ENCODE results near the gene CTSD. TPM values are rescaled to one million over a fixed set of nuclear protein-coding genes. Genes with fewer than 3 reads are reported as not detected.

The CTSD gene
- total RNA-seq, 6 experiments from 2014 or later: 212 to 240 (median 229) TPM

DNA sequence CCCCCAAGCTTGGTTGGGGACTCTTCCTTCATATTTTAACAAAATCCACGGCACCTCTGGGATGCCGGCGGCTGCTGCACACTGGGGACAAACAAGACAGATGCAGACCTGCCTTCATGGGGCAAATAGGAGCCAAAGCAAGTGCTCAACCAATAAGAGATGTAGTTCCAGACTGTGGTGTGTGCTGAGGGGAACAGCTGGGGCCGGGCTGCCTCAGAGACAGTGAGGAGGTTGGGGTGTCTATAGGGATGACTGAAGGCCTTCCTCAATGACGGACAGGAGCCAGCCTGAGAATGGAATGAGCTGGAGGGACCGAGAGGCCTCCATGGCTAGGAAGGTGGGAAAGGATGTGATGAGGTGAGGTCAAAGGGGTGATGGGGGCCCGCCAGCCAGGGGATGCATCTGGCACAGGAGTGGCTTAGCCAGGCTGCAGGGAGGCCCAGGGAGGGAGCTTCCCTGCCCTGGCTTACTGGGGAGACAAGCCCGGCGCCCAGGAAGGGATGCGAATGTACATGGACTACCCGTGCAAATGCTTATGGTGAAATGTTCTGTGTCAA is 10.3 kb upstream of the CTSD start:
- TF ChIP-seq, protein P1, sequence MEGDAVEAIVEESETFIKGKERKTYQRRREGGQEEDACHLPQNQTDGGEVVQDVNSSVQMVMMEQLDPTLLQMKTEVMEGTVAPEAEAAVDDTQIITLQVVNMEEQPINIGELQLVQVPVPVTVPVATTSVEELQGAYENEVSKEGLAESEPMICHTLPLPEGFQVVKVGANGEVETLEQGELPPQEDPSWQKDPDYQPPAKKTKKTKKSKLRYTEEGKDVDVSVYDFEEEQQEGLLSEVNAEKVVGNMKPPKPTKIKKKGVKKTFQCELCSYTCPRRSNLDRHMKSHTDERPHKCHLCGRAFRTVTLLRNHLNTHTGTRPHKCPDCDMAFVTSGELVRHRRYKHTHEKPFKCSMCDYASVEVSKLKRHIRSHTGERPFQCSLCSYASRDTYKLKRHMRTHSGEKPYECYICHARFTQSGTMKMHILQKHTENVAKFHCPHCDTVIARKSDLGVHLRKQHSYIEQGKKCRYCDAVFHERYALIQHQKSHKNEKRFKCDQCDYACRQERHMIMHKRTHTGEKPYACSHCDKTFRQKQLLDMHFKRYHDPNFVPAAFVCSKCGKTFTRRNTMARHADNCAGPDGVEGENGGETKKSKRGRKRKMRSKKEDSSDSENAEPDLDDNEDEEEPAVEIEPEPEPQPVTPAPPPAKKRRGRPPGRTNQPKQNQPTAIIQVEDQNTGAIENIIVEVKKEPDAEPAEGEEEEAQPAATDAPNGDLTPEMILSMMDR (IDR thresholded peaks at IDR 0.05): no peak
- H3K27me3 Mint-ChIP-seq (ENCODE audit: insufficient read depth): peaks cover 16% of the 10 kb centered on the region
- H3K36me3 Mint-ChIP-seq (ENCODE audit: low read depth): no peaks in the 10 kb centered on the region
- H3K27ac Mint-ChIP-seq: no peak overlapping the region
- H3K9me3 Mint-ChIP-seq: no peaks in the 10 kb centered on the region
- H3K4me3 Mint-ChIP-seq: no peak overlapping the region
- DNase-seq: no peak
- H3K4me1 Mint-ChIP-seq (ENCODE audit: low read depth): peaks cover 40% of the 10 kb centered on the region

DNA sequence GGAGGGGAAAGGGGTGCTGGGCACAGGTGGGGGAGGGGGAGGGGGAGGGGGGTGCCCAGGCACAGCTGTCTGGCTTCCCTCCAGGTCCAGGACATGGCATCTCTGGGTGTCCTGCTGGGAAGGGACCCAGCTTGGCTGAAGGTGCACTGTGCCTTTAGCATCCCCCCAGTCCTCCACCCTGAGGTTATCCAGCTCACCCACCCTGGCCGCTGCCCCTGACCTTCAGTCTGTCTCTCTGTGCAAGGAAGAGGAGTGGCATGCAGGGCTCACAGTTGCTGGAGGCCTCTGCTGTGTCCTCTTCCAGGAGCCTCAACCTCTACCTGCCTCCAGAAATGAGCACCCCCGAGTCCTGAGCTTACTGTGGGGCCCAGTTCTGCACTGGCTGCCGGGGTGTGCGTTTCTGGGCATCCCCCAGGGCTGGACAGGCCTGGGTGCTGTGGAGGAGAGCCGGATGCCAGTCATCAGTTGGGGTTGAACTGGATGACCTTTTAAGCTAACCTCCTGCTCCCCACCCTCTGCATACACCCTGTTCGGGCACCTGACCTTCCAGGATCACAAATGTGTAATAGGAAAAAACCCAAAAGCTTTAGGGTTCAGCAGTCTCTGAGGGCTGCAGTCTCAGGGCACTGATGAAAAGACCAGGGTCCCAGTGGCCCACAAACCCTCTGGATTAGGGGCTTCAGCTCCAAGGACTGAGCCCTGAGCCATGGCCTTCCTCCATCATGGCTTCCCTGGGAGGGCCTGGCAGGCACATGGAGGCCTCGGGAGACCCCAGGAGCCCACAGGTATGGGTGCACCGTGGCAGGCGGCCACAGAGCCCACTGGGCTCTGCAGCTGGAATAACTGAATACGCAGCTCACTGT is 9.6 kb upstream of the CTSD start:
- TF ChIP-seq, protein P1 (IDR thresholded peaks at IDR 0.05): no peak
- no peaks in the 10 kb centered on the region for H3K9me3 Mint-ChIP-seq
- H3K36me3 Mint-ChIP-seq (ENCODE audit: low read depth): no peaks in the 10 kb centered on the region
- H3K4me1 Mint-ChIP-seq (ENCODE audit: low read depth): peaks cover 44% of the 10 kb centered on the region
- H3K4me3 Mint-ChIP-seq: peak overlapping the region; percentile 45
- H3K27me3 Mint-ChIP-seq (ENCODE audit: insufficient read depth): peaks cover 14% of the 10 kb centered on the region
- DNase-seq: no peak
- peak overlapping the region; percentile 61 for H3K27ac Mint-ChIP-seq

DNA sequence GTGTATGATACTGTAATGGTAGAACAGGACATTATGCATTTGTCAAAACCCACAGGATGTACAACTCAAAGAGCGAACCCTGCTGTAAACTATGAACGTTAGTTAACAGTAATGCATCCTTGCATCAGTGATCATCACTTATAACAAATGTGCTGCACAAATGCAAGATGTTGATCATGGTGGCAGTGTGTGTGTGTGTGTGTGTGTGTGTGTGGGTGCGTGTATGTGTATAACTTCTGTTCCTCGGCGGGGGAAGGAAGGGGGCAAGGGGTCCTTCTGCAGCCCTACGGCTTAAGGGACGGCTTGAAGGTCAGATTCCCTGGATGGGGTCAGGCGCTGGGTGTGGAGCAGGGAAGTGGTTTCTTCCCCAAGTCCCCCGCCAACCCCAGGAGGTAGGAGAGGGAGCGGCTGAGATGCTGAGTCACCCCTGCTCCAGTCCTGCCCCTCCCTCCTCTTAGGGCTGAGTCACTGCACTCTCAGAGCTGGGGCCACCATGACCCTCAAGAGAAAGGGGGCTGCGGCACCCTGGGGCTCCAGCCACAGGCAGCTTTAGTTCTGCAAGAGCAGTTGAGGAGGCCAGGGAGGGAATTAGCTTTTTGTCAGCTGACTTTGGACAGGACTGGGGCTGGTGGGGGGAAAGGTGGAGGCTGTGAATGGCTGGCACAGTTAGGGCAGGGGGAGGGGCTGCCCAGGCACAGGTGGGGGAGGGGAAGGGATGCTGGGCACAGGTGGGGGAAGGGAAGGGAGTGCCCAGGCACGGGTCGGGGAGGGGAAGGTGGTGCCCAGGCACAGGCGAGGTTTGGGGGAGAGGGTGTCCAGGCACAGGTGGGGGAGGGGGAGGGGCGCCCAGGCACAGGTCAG is 8.8 kb upstream of the CTSD start:
- TF ChIP-seq, protein P1 (IDR thresholded peaks at IDR 0.05): no peak
- peak overlapping the region; percentile 88 for H3K27ac Mint-ChIP-seq
- peak; percentile 89 for DNase-seq
- H3K9me3 Mint-ChIP-seq: no peaks in the 10 kb centered on the region
- peaks cover 44% of the 10 kb centered on the region for H3K4me1 Mint-ChIP-seq (ENCODE audit: low read depth)
- peak overlapping the region; percentile 70 for H3K4me3 Mint-ChIP-seq
- no peaks in the 10 kb centered on the region for H3K36me3 Mint-ChIP-seq (ENCODE audit: low read depth)
- H3K27me3 Mint-ChIP-seq (ENCODE audit: insufficient read depth): peaks cover 8% of the 10 kb centered on the region

DNA sequence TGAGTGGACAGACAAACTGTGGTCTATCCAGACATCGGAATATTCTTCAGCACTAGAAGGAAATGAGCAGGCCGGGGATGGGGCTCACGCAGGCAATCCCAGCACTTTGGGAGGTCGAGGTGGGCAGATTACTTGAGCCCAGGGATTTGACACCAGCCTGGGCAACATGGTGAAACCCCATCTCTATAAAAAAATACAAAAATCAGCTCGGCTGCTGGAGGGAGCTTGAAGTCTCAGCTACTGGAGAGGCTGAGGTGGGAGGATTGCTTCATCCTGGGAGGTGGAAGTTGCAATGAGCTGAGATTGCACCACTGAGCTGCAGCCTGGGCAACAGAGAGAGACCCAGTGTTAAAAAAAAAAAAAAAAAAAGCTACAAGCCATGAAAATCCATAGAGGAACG is 8.0 kb upstream of the CTSD start:
- Mint-ChIP-seq H3K4me3 (peak overlapping the region; percentile 70), H3K27me3 (ENCODE audit: insufficient read depth) (peaks cover 6% of the 10 kb centered on the region), H3K4me1 (ENCODE audit: low read depth) (peaks cover 44% of the 10 kb centered on the region), H3K27ac (peak overlapping the region; percentile 88), H3K9me3 (no peaks in the 10 kb centered on the region), H3K36me3 (ENCODE audit: low read depth) (no peaks in the 10 kb centered on the region)
- DNase-seq: no peak
- TF ChIP-seq, protein P1 (IDR thresholded peaks at IDR 0.05): no peak

DNA sequence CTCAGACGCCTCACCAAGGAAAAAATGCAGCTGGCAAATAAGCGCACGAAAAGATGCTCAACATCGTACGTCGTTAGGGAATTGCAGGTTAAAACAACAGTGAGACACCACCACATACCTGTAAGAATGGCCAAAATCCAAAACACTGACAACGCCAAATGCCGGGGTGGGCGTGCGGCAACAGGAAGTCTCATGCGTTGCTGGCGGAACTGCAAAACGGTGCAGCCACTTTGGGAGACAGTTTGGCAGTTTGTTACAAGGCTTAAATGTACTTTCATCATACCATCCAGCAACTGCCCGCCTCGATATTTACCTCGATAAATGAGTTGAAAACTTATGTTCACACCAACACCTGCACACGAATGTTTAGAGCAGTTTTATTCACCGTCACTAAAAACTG is 7.5 kb upstream of the CTSD start:
- Mint-ChIP-seq H3K4me1 (ENCODE audit: low read depth) (peaks cover 44% of the 10 kb centered on the region), H3K27me3 (ENCODE audit: insufficient read depth) (peaks cover 6% of the 10 kb centered on the region), H3K4me3 (no peak overlapping the region), H3K27ac (0 out of 2 replicates have a peak overlapping the region, but pooled peaks have one; percentile 88), H3K9me3 (no peaks in the 10 kb centered on the region), H3K36me3 (ENCODE audit: low read depth) (no peaks in the 10 kb centered on the region)
- TF ChIP-seq, protein P1 (IDR thresholded peaks at IDR 0.05): no peak
- no peak for DNase-seq
